Measurements from ENCODE around the gene COL15A1.
"Not testable (repeated sequence)": the region's sequence is repeated elsewhere in the genome, so short reads cannot be mapped to it uniquely, and the experiment has no call there.

Gene COL15A1

DNA sequence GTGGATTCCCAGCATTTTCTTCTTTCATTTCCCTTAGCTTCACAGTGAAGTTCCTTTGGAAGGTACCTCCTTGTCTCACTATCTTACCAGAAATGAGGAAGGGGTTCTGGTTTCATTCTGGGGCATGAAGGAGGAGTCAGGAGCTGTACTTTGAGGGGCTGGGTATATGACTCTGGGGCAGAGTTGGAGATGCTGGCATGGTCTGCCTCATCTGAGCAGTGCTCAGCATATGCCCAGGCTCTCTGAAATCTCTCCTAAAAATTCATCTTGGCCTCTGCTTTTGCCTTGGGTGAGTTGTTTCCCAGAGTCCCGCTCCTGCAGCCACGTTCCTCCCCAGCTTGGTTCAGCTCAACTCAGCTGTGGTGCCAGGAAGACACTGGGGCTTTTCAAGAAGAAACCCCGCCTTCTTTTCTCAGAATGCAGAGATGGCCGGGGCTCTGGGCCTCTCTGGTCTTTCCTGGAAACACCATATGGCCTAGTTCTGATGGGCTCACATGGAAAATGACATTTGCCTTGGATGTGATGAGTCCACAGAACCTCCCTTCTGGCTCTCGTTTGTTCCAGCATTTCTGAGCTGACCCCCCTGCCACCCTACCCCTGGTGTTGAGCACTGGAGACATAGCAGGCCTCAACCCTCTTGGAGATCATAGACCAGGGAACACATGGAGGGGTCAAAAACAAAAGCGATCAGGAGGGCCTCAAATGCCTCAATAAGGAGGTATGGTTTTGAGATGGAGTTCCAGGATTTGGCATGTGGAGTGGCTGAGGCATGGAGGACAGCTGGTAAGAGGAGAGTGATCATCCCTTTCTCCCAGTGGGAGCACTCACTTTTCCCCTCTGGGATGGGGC lies 149.2 kb downstream of the COL15A1 start:
- DNase-seq, result no peak

DNA sequence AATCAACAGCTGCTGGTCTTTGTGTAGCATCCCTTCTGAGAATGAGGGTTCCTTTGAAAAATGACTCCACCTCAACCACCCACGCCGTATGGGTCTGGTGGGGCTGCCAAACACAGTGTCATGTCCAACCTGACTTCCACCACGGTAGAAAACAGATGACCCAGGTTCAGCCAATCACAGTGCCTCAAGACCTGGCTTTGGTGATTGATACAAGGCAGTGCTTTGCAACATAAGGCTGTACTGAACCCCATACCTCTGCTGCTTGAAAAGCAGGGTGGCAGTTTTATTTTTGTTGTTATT lies 149.7 kb downstream of the COL15A1 start:
- DNase-seq, result no peak

DNA sequence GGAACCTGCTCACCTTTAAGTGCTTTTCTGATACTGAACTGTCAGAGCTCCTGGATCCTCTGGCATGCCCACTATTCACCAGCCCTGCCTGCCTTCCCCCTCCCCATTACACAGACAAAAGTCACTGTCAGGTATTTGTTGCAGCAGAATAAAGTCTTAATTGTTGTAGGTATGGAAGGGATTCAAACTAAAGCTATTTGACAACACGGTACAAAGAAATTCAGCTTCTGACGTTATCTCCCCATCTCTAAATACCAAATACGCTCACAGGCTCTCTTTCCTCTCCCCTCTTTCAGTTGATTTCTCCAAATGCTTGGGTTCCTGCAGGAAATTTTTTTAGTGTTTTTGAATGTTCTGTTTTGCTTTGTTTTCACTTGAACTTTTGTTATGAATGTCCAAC lies 151.9 kb downstream of the COL15A1 start:
- DNase-seq, result no peak

DNA sequence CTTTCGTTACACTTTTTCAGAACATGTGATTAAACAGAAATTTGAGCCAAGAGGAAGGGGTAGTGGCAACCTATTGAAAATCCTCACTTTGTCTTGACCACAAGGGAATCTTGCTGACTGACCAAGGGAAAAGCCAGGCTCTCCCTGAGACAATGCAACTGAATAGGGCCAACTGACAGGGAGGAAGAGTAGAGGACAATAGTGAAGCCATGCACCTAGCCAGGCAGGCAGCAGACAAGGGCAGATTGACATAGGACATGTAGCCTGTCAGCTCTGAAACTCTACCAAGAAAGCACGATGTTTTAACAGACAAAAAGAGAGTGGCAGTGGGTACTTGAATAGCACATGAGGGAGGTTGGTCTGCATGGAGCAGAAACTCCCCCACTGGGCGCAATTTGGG lies 152.7 kb downstream of the COL15A1 start:
- DNase-seq, result no peak

DNA sequence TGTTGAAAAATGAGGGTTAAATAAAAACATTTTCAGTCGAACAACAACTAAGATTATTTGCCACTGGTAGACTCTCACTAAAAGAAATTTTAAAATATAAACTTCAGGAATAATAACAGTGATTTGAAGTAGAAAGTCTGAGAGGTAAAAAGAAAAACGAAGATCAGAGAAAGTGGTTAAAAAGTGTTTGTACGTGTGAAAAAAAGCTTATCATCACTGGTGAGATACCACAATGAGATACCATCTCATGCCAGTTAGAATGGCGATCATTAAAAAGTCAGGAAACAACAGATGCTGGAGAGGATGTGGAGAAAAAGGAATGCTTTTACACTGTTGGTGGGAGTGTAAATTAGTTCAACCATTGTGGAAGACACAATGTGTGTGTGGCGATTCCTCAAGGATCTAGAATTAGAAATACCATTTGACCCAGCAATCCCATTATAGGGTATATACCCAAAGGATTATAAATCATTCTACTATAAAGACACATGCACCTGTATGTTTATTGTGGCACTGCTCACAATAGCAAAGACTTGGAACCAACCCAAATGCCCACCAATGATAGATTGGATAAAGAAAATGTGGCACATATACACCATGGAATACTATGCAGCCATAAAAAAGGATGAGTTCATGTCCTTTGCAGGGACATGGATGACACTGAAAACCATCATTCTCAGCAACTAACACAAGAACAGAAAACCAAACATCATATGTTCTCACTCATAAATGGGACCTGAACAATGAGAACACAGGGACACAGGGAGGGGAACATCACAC lies 156.3 kb downstream of the COL15A1 start:
- DNase-seq, result not testable (repeated sequence)

DNA sequence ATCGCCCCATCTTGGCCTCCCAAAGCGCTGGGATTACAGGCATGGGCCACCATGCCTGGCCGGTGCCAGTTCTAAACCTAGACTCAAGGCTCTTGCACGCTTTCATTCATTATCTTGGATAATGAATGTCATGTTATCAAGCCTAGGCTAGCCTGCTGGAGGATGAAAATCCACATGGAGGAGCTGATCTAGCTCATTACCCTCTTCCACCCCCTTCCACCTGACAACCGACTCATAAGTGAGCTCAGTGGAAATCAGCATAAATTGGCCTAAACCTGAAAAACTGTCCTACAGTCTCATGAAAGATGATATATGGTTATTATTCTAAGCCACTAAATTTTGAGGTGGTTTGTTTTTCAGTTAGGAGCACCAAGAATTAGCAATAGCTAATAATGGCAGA lies 157.6 kb downstream of the COL15A1 start:
- DNase-seq, result no peak

DNA sequence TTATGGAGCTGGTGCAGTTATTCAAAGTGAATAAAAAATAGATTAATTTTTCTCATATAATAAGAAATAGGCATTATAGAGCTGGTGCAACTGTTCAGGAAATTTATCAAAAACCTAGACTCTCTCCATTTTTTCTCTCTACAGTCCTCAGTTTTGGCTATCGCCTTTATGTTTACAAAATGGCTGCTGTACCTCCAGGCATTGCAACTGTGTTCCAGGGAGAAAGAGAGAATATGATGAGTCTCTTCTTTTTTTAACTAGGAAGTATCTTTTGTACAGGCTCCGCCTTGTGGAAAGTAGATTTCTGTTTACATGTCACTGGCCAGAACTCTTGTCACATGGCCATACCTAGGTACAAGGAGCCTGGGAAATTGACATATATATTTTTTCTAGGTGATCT lies 158.1 kb downstream of the COL15A1 start:
- DNase-seq, result no peak

DNA sequence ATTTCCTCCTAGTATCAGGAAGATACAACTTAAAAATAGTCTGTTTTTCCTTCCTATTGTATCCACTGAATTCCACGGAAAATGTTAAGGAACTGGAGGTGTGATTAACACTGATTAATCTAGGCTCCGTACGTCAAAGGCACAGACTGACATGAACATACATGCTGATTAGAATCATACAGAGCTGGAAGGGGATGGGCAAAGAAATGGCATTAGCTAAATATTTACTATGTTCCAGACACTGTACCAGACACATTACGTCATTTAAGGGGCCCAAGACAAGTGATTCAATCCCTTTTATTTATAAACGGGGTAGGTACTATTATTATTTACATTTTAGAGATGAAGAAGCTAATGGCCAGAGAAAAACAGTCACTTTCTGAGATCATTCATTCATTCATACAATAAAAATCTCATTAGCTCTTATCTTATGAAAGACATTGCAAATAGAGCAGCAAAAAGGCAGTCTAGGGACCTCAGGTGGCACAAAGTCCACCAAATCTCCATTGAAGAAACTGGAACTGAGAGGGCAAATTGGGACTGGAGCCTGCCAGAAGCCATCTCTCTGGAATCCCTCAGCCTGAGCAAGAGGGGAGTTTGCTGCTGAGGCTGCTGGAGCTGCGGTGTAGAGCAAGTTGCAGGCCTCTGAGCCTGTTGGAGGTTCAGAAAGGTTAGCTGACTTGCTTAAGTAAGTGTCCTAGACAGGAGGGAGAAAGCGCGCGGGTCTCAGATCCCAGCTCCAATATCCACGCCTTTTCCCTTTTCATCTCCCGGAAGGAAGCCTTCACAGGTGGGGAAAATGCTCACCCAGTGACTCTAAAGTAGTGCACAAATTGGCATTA lies 159.6 kb downstream of the COL15A1 start:
- DNase-seq, result no peak

DNA sequence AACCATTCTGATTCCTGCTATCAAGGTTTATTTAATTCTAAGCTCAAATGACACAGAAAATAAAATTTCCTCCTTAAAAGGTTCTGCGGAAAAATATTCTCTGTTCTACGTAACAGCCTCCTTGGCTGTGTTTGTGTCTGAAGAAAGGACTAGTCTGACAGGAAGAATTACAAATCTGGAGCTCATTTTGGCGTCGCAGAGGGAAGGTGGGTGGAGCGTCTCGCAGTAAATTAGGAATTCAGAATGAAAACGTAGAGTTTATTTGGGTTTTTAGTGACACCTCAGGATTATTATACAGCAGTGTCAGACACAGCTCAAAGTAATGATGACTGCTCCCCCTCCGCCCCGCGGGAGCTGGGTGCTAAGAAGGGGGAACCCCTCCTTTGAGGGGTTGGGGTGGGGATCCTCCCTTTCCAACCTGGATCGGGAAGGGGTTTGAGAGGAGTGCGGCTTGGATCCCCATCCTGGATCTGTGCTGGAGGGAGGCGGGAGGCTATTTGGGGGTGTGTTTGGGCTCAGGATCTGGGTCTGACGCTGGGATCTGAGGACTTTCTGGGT lies 160.3 kb downstream of the COL15A1 start:
- no peak for DNase-seq

DNA sequence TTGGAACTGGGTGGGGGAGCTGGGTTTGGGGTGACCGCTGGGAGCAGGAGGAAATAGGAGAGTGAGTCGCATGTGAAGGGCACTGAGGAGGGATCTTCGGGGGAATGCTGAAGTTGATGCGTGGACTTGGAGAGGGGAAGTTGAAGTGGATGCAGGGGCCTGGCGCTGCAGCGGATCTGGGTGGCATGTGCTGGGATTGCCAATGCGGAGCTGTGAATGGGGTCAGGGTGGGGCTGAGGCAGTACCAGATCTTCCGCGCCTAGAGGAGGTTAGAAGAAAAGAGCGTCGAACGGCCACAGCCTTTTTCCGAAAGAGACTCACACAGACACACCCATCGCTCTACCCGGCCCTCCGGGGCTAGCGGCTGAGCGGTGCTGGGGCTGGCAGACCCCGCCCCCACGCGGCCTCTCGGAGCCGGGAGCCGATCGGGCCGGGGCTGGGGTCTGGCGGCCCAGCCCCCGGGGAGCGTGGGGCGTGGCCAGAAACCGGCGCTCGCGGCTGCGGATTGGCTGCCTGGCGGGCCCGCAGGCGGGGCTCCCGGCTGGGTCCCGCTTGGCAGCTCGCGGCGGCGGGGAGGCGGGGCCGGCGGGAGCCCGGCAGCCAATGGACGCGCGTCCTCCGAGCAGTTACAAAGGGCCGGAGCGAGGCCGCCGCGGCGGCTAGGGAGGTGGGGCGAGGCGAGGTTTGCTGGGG lies 160.9 kb downstream of the COL15A1 start, which contains the start of gene TGFBR1:
Gene TGFBR1 (plus strand): TSS at position 655 of the 693 bp plus-strand sequence. CDS start 93 bp downstream, outside the sequence.
- peak; percentile 89 for DNase-seq

DNA sequence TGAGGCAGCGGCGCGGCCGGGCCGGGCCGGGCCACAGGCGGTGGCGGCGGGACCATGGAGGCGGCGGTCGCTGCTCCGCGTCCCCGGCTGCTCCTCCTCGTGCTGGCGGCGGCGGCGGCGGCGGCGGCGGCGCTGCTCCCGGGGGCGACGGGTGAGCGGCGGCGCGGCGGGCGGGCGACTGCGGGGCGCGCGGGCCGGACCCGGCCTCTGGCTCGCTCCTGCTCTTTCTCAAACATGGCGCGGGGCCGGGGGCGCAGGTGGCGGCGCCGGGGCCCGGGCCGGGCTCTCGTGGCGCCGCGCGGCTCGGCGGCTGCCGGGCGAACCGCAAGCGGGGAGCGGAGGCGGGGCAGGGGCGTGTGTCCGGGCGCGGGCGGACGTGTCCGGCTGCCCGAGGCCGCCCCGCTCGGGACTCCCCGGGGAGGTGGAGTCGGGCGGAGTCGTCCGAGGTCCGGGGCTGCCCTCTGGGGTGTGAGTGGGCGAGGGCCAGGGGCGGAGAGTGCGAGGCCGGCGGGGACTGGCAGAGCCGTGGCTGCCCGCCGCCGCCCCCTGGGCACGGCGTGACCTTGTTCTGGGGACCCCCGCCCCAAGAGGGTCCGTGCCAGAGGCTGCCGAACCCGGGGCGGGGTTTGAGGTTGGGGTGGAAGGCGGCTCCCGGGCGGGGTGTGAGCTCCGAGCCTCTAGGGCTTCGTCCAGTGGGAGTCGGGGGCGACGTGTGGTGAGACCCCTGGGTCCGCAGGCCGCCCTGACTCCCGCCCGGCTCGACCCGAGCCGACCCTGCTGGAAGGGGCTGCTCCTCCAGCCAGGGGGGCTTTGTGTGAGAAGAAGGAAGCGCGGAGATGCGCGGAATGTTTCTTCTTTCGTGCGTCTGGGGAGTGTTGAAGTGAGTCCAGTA lies 161.7 kb downstream of the COL15A1 start:
- DNase-seq, result peak; percentile 39

DNA sequence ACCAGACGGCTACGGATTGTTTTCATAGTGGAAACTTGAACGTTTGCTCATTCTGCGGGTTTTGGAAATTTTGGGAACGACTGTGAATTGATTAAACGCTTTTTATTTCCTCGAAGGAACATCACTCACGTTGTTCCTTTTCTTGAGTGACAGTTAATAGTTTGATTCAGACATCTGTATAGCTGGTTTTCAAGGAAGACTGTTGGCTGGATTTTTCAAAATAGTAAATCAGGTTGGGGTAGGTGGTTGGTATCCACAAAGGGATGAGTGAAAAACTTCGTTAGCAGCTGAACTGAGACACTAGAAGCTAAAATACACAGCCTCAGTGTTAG lies 162.3 kb downstream of the COL15A1 start:
- DNase-seq, result no peak

DNA sequence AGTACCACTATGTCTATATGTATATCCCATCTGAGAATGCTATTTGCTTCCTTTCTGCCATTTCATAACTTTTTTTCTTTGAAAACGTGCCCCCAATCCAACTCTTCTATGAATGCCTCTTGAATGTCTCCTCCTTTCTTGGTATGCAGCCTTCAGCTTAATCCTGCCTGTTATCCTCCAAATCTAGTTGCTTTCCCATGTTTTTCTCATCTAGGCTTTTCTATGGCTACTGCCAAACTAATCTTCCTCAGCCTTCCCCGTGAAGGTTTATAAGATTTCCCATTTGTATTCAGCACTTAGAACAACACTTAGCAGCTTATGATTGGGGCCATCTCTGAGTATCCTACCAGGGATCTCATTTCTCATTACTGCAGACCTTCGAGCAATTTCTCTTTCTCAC lies 163.7 kb downstream of the COL15A1 start:
- no peak for DNase-seq

DNA sequence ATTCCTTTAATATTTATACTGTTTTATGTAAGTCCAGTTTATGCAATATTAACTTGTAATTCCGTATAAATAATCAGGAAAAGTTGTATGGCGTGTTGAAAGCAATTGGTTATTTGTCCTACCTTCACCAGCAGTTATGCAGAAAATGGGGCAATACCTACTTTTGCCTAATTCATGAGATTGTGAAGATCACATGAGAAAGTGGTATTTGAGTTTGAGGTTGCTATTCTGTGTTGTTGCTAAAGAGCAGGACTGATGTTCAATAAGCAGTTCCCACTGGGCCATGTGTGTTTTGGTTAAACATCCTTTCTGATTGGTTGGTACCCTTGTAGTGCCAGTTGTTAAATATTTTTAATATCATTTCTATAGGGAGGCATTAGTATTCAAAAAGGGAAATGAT lies 164.4 kb downstream of the COL15A1 start:
- no peak for DNase-seq

DNA sequence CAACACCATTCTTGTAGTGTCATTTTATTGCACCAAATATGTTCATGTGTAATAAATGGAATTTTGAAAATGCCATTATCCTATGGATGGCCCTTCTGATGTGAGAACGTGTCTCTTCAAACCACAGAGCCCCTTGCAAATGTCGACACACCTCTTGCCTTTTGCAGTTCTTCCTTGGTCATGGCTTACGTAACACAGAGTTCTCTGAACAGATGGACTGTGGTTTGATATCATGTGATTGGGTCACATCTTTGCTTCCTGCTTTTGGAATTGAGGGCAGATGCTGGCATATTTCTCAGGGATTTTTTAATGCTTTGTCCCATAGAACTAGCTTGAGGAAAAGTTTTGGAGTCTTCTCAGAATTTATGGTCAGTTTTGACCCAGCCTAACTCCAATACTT lies 165.8 kb downstream of the COL15A1 start:
- no peak for DNase-seq

DNA sequence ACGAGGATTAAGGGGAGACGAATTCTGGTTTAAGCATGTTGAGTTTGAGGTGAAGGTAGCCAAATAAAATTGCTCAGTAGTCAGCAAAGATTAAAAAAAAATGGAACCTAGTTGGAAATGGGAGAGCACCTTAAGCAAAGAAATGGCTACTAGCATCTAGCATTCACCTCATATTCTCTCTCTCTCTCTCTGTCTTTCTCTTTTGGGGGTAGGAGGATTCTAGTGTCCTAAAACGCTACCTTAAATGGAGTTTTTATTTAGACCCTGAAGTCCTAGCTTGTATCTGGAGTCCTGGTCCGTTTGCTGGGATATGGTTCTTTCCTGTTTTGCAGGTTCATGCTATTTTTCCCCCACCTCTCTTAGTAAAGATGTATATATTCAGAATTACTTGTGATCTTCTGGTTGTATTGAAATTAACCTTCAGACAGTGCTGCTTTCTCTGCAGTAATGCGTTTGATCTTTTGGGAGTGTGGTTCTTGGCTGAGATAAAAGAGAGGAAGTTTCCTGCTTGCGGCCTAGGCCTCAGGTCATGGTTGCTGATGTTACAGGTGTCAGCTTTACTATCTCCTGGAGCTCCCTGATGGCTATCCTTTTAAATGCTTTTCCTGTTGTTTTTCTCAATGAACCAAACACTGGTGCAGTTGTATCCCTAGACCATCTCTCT lies 169.2 kb downstream of the COL15A1 start:
- DNase-seq, result no peak

DNA sequence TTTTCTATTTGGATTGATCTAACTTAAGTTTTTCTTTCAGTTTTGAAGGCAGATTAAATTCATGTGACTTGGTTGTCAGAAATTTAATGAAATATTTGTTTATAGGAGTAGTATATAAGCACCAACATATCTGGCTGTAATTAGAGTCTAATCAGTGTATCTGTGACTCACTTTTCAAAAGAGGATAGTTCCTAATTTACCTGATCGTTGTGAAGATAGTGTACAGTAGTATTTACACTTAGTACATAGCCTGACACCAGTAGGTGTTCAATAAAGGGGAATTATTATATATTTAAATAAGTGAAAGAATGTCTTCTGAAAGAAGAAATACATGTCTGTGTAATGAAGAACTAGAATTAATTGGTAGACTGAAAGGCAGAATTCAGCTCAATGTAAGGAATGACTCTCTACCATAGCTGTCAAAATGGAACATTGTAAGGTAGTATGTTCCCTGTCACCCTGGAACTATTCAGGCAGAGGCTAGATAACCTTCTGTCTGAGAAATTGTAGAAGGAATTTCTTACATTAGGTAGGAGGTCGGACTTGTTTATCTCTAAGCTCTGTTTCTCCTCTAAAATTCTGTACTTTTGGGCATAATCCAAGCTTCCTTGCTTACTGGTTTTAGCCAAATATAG lies 169.8 kb downstream of the COL15A1 start:
- DNase-seq, result no peak

DNA sequence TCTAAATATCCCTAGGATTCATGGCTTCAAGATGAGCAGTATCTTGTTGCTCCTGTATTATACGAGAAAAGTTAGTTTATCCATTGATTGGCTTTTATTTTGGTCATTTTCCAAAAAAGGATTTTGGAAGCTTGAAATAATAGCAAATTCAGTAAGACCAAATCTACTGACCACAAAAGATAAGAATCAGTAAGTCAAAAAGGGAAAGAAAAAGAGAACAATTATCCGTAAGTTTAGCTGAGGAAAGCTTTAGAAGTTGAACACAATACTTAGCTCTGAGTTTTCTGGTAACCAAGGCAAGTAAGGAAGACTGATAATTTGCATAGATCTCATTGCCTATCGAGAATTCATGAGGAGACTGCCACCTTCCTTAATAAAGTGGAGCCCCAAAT lies 170.3 kb downstream of the COL15A1 start:
- DNase-seq, result no peak

DNA sequence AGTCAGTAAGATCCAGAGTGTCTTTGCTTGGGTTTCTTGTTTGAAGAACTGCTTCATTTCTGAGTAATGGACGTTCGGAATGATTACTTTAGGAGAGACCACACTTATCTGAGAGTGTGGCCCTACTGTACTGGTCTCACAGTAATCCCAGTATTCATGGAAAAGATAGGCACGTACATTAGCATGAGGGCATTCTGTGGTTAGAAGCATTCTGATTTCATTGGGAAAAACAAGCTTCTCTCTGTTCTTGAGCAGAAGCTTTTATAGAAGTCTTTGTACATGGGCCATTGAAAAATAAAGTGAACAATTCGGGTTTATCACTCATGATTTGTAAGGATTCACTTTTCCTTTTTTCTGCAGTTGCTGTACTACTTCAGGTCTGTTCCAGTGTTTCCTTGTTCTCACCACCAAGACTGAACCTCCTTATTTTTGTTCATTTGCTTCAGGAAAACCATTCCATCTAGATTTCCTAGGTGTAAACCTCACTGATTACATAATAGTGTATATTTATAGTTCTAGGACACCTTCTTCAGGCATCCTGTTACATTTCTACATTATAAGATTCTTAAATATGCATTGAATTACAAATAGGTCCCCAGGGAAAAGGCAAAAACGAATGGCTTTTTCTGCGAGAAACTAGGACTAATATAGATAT lies 171.3 kb downstream of the COL15A1 start:
- no peak for DNase-seq

DNA sequence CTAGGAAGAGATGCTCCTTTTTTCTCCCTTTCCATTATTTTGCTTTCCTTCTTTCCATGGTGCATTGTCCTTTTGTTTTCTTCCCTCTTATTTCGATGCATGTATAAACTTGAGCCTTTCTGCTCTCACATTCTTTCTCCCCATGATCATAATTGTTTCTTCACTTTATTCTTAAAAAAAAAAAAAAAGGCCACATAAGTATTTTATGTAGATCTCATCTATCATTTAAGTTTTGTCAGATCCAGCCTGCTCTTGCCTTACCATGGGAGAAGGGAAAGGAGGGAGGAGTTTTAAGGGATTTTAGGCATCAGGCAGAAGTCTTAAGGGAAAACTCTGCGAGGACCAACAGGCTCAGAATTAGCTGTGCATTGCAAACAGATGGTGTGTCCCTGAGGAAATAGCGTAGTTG lies 172.3 kb downstream of the COL15A1 start:
- no peak for DNase-seq
